ENCODE measurements around the gene ROPN1. TPM values are rescaled to one million over a fixed set of nuclear protein-coding genes. Genes with fewer than 3 reads are reported as not detected.

ROPN1 gene
- total RNA-seq, 6 experiments from 2014 or later = not detected

DNA sequence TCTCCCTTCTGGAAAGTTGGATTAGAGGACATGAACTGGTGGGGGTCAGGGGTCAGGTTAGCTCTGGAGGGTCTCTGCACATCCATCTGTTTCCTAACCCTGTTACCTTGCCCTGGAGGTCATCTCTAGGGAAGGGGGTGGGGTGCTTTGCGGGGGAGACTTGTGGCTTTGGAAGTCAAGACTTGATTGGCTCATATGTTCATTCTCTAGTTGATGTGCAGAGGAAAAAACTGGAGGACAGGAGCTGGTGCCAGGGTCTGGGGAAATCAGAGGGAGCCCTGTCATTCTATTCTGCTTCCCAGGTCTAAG lies 42.9 kb upstream of the ROPN1 start:
- DNase-seq (no peak), ATAC-seq (no peak)
- Histone ChIP-seq H3K4me3 (peak overlapping the region; percentile 62 to 68 (median 67)), H3K9me3 (no peaks in the 10 kb centered on the region), H3K27me3 (no peaks in the 10 kb centered on the region), H3K4me1 (peaks cover 0 to 7% (median 0%) of the 10 kb centered on the region in 4 donors), H3K36me3 (no peaks in the 10 kb centered on the region), H3K27ac (no peak overlapping the region)
- 17% methylated on average over 1 of the region's 1 CpG for WGBS (ENCODE audit: insufficient coverage, low coverage, low lambda C conversion rate, missing lambda C conversion rate)
- no peak for TF ChIP-seq POLR2A (IDR thresholded peaks at IDR 0.05)
- TF ChIP-seq, protein P1, sequence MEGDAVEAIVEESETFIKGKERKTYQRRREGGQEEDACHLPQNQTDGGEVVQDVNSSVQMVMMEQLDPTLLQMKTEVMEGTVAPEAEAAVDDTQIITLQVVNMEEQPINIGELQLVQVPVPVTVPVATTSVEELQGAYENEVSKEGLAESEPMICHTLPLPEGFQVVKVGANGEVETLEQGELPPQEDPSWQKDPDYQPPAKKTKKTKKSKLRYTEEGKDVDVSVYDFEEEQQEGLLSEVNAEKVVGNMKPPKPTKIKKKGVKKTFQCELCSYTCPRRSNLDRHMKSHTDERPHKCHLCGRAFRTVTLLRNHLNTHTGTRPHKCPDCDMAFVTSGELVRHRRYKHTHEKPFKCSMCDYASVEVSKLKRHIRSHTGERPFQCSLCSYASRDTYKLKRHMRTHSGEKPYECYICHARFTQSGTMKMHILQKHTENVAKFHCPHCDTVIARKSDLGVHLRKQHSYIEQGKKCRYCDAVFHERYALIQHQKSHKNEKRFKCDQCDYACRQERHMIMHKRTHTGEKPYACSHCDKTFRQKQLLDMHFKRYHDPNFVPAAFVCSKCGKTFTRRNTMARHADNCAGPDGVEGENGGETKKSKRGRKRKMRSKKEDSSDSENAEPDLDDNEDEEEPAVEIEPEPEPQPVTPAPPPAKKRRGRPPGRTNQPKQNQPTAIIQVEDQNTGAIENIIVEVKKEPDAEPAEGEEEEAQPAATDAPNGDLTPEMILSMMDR (IDR thresholded peaks at IDR 0.05) = no peak
- intact Hi-C loops (cut with DNase I) = no loop called here

DNA sequence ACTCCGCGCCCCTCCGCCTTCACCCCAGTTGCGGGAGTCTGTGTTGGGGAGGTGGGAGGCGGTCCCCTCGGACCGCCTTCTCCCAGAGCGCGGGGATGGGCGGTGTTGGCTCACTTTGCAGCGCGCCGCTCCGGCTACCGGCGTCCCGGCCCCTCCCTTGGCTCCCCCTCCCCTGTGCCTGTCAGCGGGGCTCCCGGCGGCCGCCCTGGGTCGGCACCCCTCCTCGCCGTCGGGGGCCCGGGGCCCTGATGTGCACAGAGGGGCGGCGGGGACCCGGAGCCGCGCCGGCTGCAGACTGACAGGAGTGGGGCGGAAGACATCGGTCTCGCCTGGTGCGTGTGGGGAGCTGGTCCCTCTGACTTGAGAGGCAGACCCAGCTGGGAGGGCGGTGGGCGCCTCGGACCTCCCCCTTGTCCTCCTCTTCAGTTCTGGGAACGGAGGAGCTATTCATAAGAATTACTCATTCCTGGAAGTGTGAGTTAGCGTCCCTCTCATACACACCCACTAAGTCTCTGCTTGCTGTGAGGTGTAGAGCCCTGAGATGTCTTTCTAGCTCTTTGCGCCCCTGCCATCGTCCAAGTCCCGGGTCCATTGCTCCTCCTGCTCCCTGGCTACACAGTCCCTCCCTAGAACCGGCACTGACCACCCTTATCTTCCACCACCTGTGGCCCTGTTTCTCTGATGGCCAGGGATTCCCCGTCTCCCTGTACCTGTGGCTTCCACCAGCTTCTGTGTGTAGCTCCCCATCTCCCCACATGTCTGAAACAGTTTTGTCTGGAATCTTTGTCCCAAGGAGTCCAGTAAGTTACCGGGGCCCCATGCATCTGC lies 42.3 kb upstream of the ROPN1 start:
- Histone ChIP-seq H3K27me3 (no peaks in the 10 kb centered on the region), H3K4me3 (peak overlapping the region; percentile 62 to 68 (median 67)), H3K36me3 (no peaks in the 10 kb centered on the region), H3K27ac (peak overlapping the region in 2 of 3 donors; percentile 47 to 69), H3K9me3 (no peaks in the 10 kb centered on the region), H3K4me1 (peaks cover 0 to 7% (median 0%) of the 10 kb centered on the region in 4 donors)
- DNase-seq = peak in 2 of 3 donors; percentile 24 to 40
- WGBS (ENCODE audit: insufficient coverage, low coverage, low lambda C conversion rate, missing lambda C conversion rate) = 24% methylated on average over 8 of the region's 47 CpGs
- intact Hi-C loops (cut with DNase I) = no loop called here
- no peak for ATAC-seq
- TF ChIP-seq, protein P1 (IDR thresholded peaks at IDR 0.05) = no peak
- no peak for TF ChIP-seq POLR2A (IDR thresholded peaks at IDR 0.05)

DNA sequence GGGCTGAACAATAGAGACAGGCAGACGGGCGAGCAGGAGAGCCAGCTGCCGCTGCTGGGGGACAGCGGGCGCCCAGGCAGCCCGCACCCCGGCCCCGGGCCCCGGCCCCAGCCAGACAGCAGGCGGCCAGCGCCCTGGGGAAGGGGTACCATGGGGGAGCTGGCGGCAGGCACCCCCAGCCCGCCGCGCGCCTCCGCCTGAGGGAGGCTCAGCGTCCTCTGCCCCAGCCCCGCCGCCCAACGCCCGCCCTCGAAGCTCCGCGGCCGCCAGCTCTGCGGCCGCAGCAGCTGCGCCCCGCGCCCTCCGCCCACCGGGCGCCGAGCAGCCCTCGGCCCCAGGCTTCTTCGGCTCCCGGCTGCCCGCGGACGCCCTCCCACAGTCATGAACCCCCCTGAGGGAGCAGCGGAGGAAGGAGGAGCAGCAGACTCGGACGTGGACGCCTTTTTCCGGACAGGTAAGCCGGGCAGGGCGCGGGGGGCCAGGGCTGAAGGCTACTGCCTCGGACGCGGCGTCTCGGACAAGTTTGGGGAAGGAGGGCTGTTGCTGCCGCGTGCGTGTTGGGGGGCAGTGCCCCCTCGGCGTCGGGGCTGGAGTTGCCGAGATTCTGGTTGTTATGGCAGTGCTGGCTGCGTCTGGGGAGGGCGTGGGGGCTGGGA lies 41.6 kb upstream of the ROPN1 start, which contains the start of gene KALRN:
Gene KALRN, plus strand, starts transcription at position 10 of the 656 bp plus-strand sequence.
- DNase-seq (peak; percentile 33 to 52 (median 42)), ATAC-seq (peak; percentile 11 to 30 (median 24))
- intact Hi-C loops (cut with DNase I) = no loop called here

DNA sequence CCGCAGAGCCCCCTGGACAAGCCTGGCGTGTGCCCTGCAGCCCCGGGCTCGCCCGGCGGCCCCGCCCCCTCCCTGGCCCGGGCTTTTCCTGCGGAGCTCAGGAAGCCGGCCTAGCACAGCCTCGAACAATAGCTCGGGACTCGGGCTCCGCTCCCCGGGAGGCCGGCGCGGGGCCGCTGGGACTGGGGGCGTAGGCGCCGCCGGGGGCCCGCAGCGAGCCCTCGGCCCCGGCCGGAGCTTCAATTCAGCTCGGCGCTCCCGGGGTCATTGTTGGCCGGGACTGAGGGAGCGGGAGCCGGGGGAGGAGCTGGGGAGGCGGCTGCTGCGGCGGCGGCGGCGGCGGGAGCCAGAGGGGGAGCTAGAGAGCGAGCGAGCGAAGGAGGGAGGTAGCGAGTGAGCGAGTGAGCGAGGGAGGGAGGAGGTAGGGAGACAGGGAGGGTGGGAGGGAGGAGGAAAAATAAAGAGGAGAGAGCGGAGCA lies 41.0 kb upstream of the ROPN1 start:
- WGBS (ENCODE audit: insufficient coverage, low coverage, low lambda C conversion rate, missing lambda C conversion rate) = 0% methylated on average over 18 of the region's 48 CpGs
- peak; percentile 94 to 98 (median 98) for ATAC-seq
- peak; percentile 83 to 88 (median 84) for DNase-seq
- intact Hi-C loops (cut with DNase I) = no loop called here
- Histone ChIP-seq H3K36me3 (no peaks in the 10 kb centered on the region), H3K4me3 (peak overlapping the region; percentile 62 to 68 (median 67)), H3K27me3 (no peaks in the 10 kb centered on the region), H3K9me3 (no peaks in the 10 kb centered on the region), H3K27ac (peak overlapping the region; percentile 43 to 69 (median 47)), H3K4me1 (peaks cover 0 to 7% (median 0%) of the 10 kb centered on the region in 4 donors)
- TF ChIP-seq, protein P1 (IDR thresholded peaks at IDR 0.05) = peak; percentile 50 to 73 (median 66)
- no peak for TF ChIP-seq POLR2A (IDR thresholded peaks at IDR 0.05)

More for the DNA sequence above, 41.6 kb upstream of the ROPN1 start, which contains the start of gene KALRN:
- TF ChIP-seq POLR2A (IDR thresholded peaks at IDR 0.05) = no peak
- TF ChIP-seq, protein P1 (IDR thresholded peaks at IDR 0.05) = peak in 3 of 4 donors; percentile 4 to 40 (median 23)
- H3K9me3 ChIP-seq = no peaks in the 10 kb centered on the region
- 0% methylated on average over 10 of the region's 63 CpGs for WGBS (ENCODE audit: insufficient coverage, low coverage, low lambda C conversion rate, missing lambda C conversion rate)
- peaks cover 0 to 7% (median 0%) of the 10 kb centered on the region in 4 donors for H3K4me1 ChIP-seq
- H3K27ac ChIP-seq = peak within 1 kb of the TSS; percentile 43 to 69 (median 47)
- no peaks in the 10 kb centered on the region for H3K36me3 ChIP-seq
- peak within 1 kb of the TSS; percentile 62 to 68 (median 67) for H3K4me3 ChIP-seq
- H3K27me3 ChIP-seq = no peaks in the 10 kb centered on the region

Measured in right lobe of liver (tissue), 6 donors.